Ishikawa (cell line): ENCODE measurements around the gene CCDC138.

Source experiments
- CEBPB ChIP-seq: IDR thresholded peaks from 2 replicates; pipeline ENCODE4 v1.6.1; 2012
- EGR1 ChIP-seq: IDR thresholded peaks from 2 replicates; pipeline ENCODE4 v1.6.1; 2012
- EP300 ChIP-seq: IDR thresholded peaks from 2 replicates; pipeline ENCODE4 v1.6.1; 2012; ENCODE audit warnings: borderline replicate concordance
- FOXM1 ChIP-seq: IDR thresholded peaks from 2 replicates; pipeline ENCODE4 v1.6.1; 2012; ENCODE audit warnings: low read depth, borderline replicate concordance
- NFIC ChIP-seq: IDR thresholded peaks from 2 replicates; pipeline ENCODE4 v1.6.1; 2012
- RAD21 ChIP-seq: IDR thresholded peaks from 2 replicates; pipeline ENCODE4 v1.6.1; 2012; ENCODE audit warnings: low read depth
- TAF1 ChIP-seq: IDR thresholded peaks from 2 replicates; pipeline ENCODE4 v1.6.1; 2012; ENCODE audit warnings: low read depth, mild to moderate bottlenecking
- TCF12 ChIP-seq: IDR thresholded peaks from 2 replicates; pipeline ENCODE4 v1.6.1; 2012; ENCODE audit warnings: low read depth
- TEAD4 ChIP-seq: IDR thresholded peaks from 2 replicates; pipeline ENCODE4 v1.6.1; 2012
- YY1 ChIP-seq: IDR thresholded peaks from 2 replicates; pipeline ENCODE4 v1.6.1; 2012; ENCODE audit warnings: low read depth
- ZBTB7A ChIP-seq: IDR thresholded peaks from 2 replicates; pipeline ENCODE4 v1.6.1; 2012; ENCODE audit warnings: low read depth
- TF ChIP-seq, protein P1 (sequence below): IDR thresholded peaks from 2 replicates; pipeline ENCODE4 v1.6.1; 2012
- TF ChIP-seq, protein P2 (sequence below): IDR thresholded peaks from 2 replicates; pipeline ENCODE4 v1.6.1; 2012
- TF ChIP-seq, protein P3 (sequence below): IDR thresholded peaks from 2 replicates; pipeline ENCODE4 v1.6.1; 2012; ENCODE audit warnings: low read depth, mild to moderate bottlenecking

DNA sequence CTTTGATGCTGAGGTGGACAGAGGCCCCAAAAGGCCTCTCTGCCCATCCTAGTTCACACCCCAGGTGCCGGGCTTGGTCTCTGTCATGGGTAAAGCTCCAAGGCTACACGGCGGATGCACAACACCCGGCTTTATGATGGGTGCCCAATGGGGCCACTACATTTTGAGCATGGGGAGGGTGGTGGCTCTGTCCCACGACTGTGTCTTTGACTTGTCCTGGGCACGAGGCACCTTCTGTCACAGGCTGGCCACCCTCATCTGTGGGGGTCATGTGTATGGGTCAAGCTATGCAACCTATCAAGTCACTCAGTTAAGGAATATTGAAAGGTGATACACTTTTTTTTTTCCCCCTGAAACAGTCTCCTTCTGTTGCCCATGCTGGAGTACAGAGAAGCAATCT is 138.7 kb downstream of the CCDC138 start:
- no peak for TF ChIP-seq RAD21
- TF ChIP-seq, protein P1, sequence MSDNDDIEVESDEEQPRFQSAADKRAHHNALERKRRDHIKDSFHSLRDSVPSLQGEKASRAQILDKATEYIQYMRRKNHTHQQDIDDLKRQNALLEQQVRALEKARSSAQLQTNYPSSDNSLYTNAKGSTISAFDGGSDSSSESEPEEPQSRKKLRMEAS: no peak
- TF ChIP-seq, protein P2, sequence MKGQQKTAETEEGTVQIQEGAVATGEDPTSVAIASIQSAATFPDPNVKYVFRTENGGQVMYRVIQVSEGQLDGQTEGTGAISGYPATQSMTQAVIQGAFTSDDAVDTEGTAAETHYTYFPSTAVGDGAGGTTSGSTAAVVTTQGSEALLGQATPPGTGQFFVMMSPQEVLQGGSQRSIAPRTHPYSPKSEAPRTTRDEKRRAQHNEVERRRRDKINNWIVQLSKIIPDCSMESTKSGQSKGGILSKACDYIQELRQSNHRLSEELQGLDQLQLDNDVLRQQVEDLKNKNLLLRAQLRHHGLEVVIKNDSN: no peak
- TF ChIP-seq YY1: no peak
- no peak for TF ChIP-seq EGR1
- TF ChIP-seq TAF1: no peak
- no peak for TF ChIP-seq ZBTB7A
- TF ChIP-seq, protein P3, sequence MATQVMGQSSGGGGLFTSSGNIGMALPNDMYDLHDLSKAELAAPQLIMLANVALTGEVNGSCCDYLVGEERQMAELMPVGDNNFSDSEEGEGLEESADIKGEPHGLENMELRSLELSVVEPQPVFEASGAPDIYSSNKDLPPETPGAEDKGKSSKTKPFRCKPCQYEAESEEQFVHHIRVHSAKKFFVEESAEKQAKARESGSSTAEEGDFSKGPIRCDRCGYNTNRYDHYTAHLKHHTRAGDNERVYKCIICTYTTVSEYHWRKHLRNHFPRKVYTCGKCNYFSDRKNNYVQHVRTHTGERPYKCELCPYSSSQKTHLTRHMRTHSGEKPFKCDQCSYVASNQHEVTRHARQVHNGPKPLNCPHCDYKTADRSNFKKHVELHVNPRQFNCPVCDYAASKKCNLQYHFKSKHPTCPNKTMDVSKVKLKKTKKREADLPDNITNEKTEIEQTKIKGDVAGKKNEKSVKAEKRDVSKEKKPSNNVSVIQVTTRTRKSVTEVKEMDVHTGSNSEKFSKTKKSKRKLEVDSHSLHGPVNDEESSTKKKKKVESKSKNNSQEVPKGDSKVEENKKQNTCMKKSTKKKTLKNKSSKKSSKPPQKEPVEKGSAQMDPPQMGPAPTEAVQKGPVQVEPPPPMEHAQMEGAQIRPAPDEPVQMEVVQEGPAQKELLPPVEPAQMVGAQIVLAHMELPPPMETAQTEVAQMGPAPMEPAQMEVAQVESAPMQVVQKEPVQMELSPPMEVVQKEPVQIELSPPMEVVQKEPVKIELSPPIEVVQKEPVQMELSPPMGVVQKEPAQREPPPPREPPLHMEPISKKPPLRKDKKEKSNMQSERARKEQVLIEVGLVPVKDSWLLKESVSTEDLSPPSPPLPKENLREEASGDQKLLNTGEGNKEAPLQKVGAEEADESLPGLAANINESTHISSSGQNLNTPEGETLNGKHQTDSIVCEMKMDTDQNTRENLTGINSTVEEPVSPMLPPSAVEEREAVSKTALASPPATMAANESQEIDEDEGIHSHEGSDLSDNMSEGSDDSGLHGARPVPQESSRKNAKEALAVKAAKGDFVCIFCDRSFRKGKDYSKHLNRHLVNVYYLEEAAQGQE: no peak
- no peak for TF ChIP-seq TCF12
- no peak for TF ChIP-seq TEAD4
- no peak for TF ChIP-seq EP300
- no peak for TF ChIP-seq CEBPB
- TF ChIP-seq FOXM1: no peak
- no peak for TF ChIP-seq NFIC
